Measurements from ENCODE around the gene LRMDA.

LRMDA gene

DNA sequence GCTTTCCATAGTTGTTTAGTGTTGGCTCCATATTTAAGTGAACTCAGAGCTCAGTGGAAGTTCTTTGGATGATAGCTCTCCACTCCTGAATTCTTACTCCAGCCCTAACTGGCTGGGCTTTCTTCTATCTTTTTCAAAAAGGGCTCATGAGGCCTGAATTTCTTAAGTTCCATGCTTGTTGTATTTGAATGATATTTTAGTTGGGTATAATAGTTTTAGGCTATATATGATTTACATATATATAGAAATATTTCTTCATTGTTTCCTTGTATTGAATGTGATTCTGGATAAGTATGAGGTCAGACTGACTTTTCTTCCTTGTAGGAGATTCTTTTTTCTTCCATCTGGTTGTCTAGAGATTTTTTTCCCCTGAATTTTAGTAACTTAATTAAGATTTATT lies 843.5 kb downstream of the LRMDA start:
- Histone ChIP-seq H4K8ac (ENCODE audit: low read depth, low read length) (no peak overlapping the region), H3K36me3 (ENCODE audit: control insufficient read depth, insufficient read depth, low read length) (no peaks in the 10 kb centered on the region), H3K4me1 (ENCODE audit: control insufficient read depth, low read depth, low read length) (no peaks in the 10 kb centered on the region), H3K18ac (ENCODE audit: low read length) (no peak overlapping the region), H3K79me1 (ENCODE audit: low read length) (no peaks in the 10 kb centered on the region), H3K9ac (ENCODE audit: low read length) (no peak overlapping the region), H3K79me2 (ENCODE audit: control insufficient read depth, insufficient read depth, low read length) (no peaks in the 10 kb centered on the region), H2AK5ac (ENCODE audit: low read length) (no peak overlapping the region), H3K4me3 (ENCODE audit: low read length) (no peak overlapping the region), H2BK15ac (replicated peaks; ENCODE audit: low read depth) (no peak overlapping the region), H3K4me2 (ENCODE audit: low read length) (no peak overlapping the region), H3K27ac (ENCODE audit: low read depth, low read length) (no peak overlapping the region), H4K5ac (ENCODE audit: low read length) (no peak overlapping the region), H2BK120ac (ENCODE audit: low read depth, low read length) (no peak overlapping the region), H3K23ac (ENCODE audit: low read length) (no peak overlapping the region), H3K4ac (ENCODE audit: low read depth, low read length) (no peak overlapping the region), H3K56ac (ENCODE audit: low read length) (no peak overlapping the region), H2BK5ac (ENCODE audit: low read length) (no peak overlapping the region), H3K27me3 (ENCODE audit: insufficient read depth, low read length, poor library complexity) (no peaks in the 10 kb centered on the region)
- no peak for DNase-seq

DNA sequence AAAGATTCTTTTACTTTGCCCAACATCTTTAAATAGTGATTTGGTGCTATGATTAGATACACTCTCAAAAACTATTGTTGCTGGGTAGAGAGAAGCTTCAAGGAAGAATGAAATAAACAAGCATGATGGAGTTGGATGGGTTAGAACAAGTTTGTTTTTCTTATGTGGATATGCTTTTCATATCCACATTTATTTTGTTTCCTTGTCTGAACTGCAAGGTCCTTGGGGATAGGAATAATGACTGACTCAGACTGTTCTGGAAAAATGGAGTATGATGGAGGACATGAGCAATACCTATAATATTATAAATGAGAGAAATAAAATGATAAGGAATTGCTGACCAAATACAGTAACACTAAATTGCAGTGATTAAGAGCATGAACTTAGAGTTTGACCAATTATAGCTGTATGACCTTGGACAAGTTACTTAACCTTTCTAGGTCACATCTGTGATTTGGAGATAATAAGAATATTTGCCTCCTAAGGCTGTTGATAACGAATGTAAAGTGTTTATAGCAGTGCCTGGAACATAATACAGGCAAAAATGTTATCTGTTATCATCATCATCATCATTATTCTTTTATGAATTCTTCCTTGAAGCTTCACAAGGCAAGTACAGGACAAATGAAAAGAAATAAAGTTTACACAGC lies 847.5 kb downstream of the LRMDA start:
- Histone ChIP-seq H3K27me3 (ENCODE audit: insufficient read depth, low read length, poor library complexity) (no peaks in the 10 kb centered on the region), H3K4me1 (ENCODE audit: control insufficient read depth, low read depth, low read length) (no peaks in the 10 kb centered on the region), H2BK120ac (ENCODE audit: low read depth, low read length) (no peak overlapping the region), H3K4me2 (ENCODE audit: low read length) (no peak overlapping the region), H2AK5ac (ENCODE audit: low read length) (no peak overlapping the region), H3K4me3 (ENCODE audit: low read length) (no peak overlapping the region), H3K23ac (ENCODE audit: low read length) (no peak overlapping the region), H3K56ac (ENCODE audit: low read length) (no peak overlapping the region), H4K5ac (ENCODE audit: low read length) (no peak overlapping the region), H4K8ac (ENCODE audit: low read depth, low read length) (no peak overlapping the region), H2BK15ac (replicated peaks; ENCODE audit: low read depth) (no peak overlapping the region), H3K79me1 (ENCODE audit: low read length) (no peaks in the 10 kb centered on the region), H3K27ac (ENCODE audit: low read depth, low read length) (no peak overlapping the region), H3K4ac (ENCODE audit: low read depth, low read length) (no peak overlapping the region), H2BK5ac (ENCODE audit: low read length) (no peak overlapping the region), H3K18ac (ENCODE audit: low read length) (no peak overlapping the region), H3K9ac (ENCODE audit: low read length) (no peak overlapping the region), H3K36me3 (ENCODE audit: control insufficient read depth, insufficient read depth, low read length) (no peaks in the 10 kb centered on the region), H3K79me2 (ENCODE audit: control insufficient read depth, insufficient read depth, low read length) (no peaks in the 10 kb centered on the region)
- no peak for DNase-seq
- no CpG with 5 or more reads among the region's 1 CpG for WGBS (ENCODE audit: extremely low coverage, insufficient coverage, low lambda C conversion rate)

DNA sequence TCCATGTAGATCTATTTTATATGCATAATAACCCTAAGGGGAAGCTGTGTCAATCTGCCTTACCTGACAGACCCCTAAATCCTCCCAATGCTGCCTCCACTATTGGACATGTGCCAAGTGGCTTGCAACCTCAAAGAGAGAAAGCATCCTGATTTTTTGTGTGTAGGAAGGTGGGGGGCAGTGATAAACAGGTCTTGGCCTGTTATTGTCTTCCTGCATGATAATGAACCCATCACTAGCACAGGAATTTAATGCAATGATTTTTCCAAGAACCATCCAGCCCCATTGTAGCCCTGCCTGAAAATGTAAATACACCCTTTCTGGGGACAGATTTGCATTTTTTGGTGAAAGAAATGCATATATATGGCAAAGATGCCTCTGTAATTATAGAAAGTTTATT lies 850.2 kb downstream of the LRMDA start:
- Histone ChIP-seq H2BK15ac (replicated peaks; ENCODE audit: low read depth) (no peak overlapping the region), H3K56ac (ENCODE audit: low read length) (no peak overlapping the region), H3K79me2 (ENCODE audit: control insufficient read depth, insufficient read depth, low read length) (no peaks in the 10 kb centered on the region), H3K27me3 (ENCODE audit: insufficient read depth, low read length, poor library complexity) (no peaks in the 10 kb centered on the region), H3K4me2 (ENCODE audit: low read length) (no peak overlapping the region), H3K18ac (ENCODE audit: low read length) (no peak overlapping the region), H3K4me1 (ENCODE audit: control insufficient read depth, low read depth, low read length) (no peaks in the 10 kb centered on the region), H2AK5ac (ENCODE audit: low read length) (no peak overlapping the region), H3K4me3 (ENCODE audit: low read length) (no peak overlapping the region), H3K4ac (ENCODE audit: low read depth, low read length) (no peak overlapping the region), H4K5ac (ENCODE audit: low read length) (no peak overlapping the region), H3K9ac (ENCODE audit: low read length) (no peak overlapping the region), H3K27ac (ENCODE audit: low read depth, low read length) (no peak overlapping the region), H3K23ac (ENCODE audit: low read length) (no peak overlapping the region), H3K36me3 (ENCODE audit: control insufficient read depth, insufficient read depth, low read length) (no peaks in the 10 kb centered on the region), H3K79me1 (ENCODE audit: low read length) (no peaks in the 10 kb centered on the region), H2BK5ac (ENCODE audit: low read length) (no peak overlapping the region), H4K8ac (ENCODE audit: low read depth, low read length) (no peak overlapping the region), H2BK120ac (ENCODE audit: low read depth, low read length) (no peak overlapping the region)
- DNase-seq: no peak

GRCh38 chr10:76282061-76283025 lies 850.9 kb downstream of the LRMDA start:
- no peak for DNase-seq
- Histone ChIP-seq H3K18ac (ENCODE audit: low read length) (no peak overlapping the region), H3K56ac (ENCODE audit: low read length) (no peak overlapping the region), H3K79me2 (ENCODE audit: control insufficient read depth, insufficient read depth, low read length) (no peaks in the 10 kb centered on the region), H3K27me3 (ENCODE audit: insufficient read depth, low read length, poor library complexity) (no peaks in the 10 kb centered on the region), H3K36me3 (ENCODE audit: control insufficient read depth, insufficient read depth, low read length) (no peaks in the 10 kb centered on the region), H3K4me1 (ENCODE audit: control insufficient read depth, low read depth, low read length) (no peaks in the 10 kb centered on the region), H3K4me2 (ENCODE audit: low read length) (no peak overlapping the region), H3K4ac (ENCODE audit: low read depth, low read length) (no peak overlapping the region), H3K9ac (ENCODE audit: low read length) (no peak overlapping the region), H4K8ac (ENCODE audit: low read depth, low read length) (no peak overlapping the region), H2BK5ac (ENCODE audit: low read length) (no peak overlapping the region), H4K5ac (ENCODE audit: low read length) (no peak overlapping the region), H3K27ac (ENCODE audit: low read depth, low read length) (no peak overlapping the region), H2BK15ac (replicated peaks; ENCODE audit: low read depth) (no peak overlapping the region), H2AK5ac (ENCODE audit: low read length) (no peak overlapping the region), H3K79me1 (ENCODE audit: low read length) (no peaks in the 10 kb centered on the region), H3K4me3 (ENCODE audit: low read length) (no peak overlapping the region), H3K23ac (ENCODE audit: low read length) (no peak overlapping the region), H2BK120ac (ENCODE audit: low read depth, low read length) (no peak overlapping the region)
- no CpG with 5 or more reads among the region's 13 CpGs for WGBS (ENCODE audit: extremely low coverage, insufficient coverage, low lambda C conversion rate)

DNA sequence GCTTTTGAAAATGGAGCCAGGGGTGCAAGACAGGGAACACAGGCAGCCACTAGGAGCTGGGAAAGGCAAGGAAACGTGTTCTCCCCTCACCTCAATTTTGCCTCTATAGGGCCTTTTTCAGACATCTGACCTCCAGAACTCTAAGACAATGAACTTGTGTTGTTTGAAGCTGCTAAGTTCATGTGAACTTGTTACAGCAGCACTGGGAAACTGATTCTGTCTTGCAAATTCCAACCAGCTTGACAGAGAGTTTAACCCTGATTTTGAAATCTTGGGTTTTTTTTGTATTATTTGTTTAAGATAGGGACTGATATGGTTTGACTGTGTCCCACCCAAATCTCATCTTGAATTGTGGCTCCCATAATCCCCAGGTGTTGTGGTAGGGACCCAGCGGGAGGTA lies 852.9 kb downstream of the LRMDA start:
- H3K36me3 ChIP-seq (ENCODE audit: control insufficient read depth, insufficient read depth, low read length): no peaks in the 10 kb centered on the region
- H3K23ac ChIP-seq (ENCODE audit: low read length): no peak overlapping the region
- H3K9ac ChIP-seq (ENCODE audit: low read length): no peak overlapping the region
- H3K4me2 ChIP-seq (ENCODE audit: low read length): no peak overlapping the region
- no CpG with 5 or more reads among the region's 2 CpGs for WGBS (ENCODE audit: extremely low coverage, insufficient coverage, low lambda C conversion rate)
- H3K79me2 ChIP-seq (ENCODE audit: control insufficient read depth, insufficient read depth, low read length): no peaks in the 10 kb centered on the region
- H2BK120ac ChIP-seq (ENCODE audit: low read depth, low read length): no peak overlapping the region
- no peak overlapping the region for H3K4ac ChIP-seq (ENCODE audit: low read depth, low read length)
- no peak overlapping the region for H4K8ac ChIP-seq (ENCODE audit: low read depth, low read length)
- no peak for DNase-seq
- no peak overlapping the region for H3K27ac ChIP-seq (ENCODE audit: low read depth, low read length)
- no peaks in the 10 kb centered on the region for H3K79me1 ChIP-seq (ENCODE audit: low read length)
- H2AK5ac ChIP-seq (ENCODE audit: low read length): no peak overlapping the region
- H3K27me3 ChIP-seq (ENCODE audit: insufficient read depth, low read length, poor library complexity): no peaks in the 10 kb centered on the region
- H3K18ac ChIP-seq (ENCODE audit: low read length): no peak overlapping the region
- no peak overlapping the region for H4K5ac ChIP-seq (ENCODE audit: low read length)
- no peaks in the 10 kb centered on the region for H3K4me1 ChIP-seq (ENCODE audit: control insufficient read depth, low read depth, low read length)
- H2BK5ac ChIP-seq (ENCODE audit: low read length): no peak overlapping the region
- H3K56ac ChIP-seq (ENCODE audit: low read length): no peak overlapping the region
- no peak overlapping the region for H2BK15ac ChIP-seq (replicated peaks; ENCODE audit: low read depth)
- H3K4me3 ChIP-seq (ENCODE audit: low read length): no peak overlapping the region
